HepG2 (cell line): ENCODE results near the gene ZSCAN21. TPM values are rescaled to one million over a fixed set of nuclear protein-coding genes. Genes with fewer than 3 reads are reported as not detected.

Experiments used
- ATAC-seq: fragments of 200-7000 bp; cut with Tn5 transposase; 3 replicates; pipeline ENCODE4 v1.9.1; 2020; ENCODE audit warnings: mild to moderate bottlenecking, moderate library complexity
- BruUV-seq: library from RNA; stranded (reverse); fragments of 400-500 nt; replicated peaks from 2 replicates; lab custom pipeline; 2021; lab: Mats Ljungman, UMichigan
- CTCF ChIA-PET: fragments of 300-600 bp; formaldehyde crosslinking; extraction: SDS; loops from one replicate; lab custom pipeline; 2021; ENCODE audit warnings: low total read pairs, inconsistent platforms, low intra/inter-chr PET ratio; lab: Yijun Ruan, JAX
- POLR2A ChIA-PET: fragments of 350-600 bp; sonication (Branson Sonifier 250); formaldehyde crosslinking; loops from one replicate; lab custom pipeline; 2020; ENCODE audit warnings: antibody characterized with exemption, inconsistent platforms; lab: Yijun Ruan, JAX
- DNase-seq: peaks from one replicate; pipeline ENCODE4 v3.0.0-alpha.2; 2015; ENCODE audit warnings: low spot score
- FAIRE-seq: peaks from 3 replicates; lab custom pipeline; 2011; peaks lifted over from hg19 to GRCh38; lab: Jason Lieb, UNC
- H2AFZ ChIP-seq: one replicate; pipeline ENCODE4 v1.6.1; 2011; ENCODE audit warnings: low read length, inconsistent platforms
- H3K27ac ChIP-seq: fragments of 300-600 bp; 3 replicates; pipeline ENCODE4 v1.8.0; 2011; ENCODE audit warnings: mixed run types, mild to moderate bottlenecking, mixed read lengths, low read length, inconsistent platforms; ENCODE audit not compliant: insufficient read depth; ENCODE audit errors: extremely low read length
- H3K27me3 ChIP-seq, 2 experiments: fragments of 200-600 bp in 1 of 2; 2 replicates in 1 of 2; 3 replicates in 1 of 2; pipeline versions ENCODE4 v1.6.0 to v1.8.0; 2011; ENCODE audit warnings: low read length in 2 of 2, mild to moderate bottlenecking in 2 of 2, moderate library complexity in 2 of 2, inconsistent platforms in 1 of 2; ENCODE audit not compliant: insufficient read depth in 2 of 2, control insufficient read depth in 1 of 2
- H3K36me3 ChIP-seq, 2 experiments: fragments of 200-600 bp in 1 of 2; replicated peaks in 1 of 2; 2 replicates in 1 of 2; 3 replicates in 1 of 2; pipeline versions ENCODE4 v1.5.1 to v1.8.0; 2011; ENCODE audit warnings: low read length in 2 of 2, inconsistent platforms in 1 of 2; ENCODE audit not compliant: insufficient read depth in 2 of 2, control insufficient read depth in 1 of 2
- H3K4me1 ChIP-seq: 2 replicates; pipeline ENCODE4 v1.5.1; 2012; ENCODE audit warnings: low read length, inconsistent platforms; ENCODE audit not compliant: insufficient read depth
- H3K4me2 ChIP-seq: 2 replicates; pipeline ENCODE4 v1.6.0; 2011; ENCODE audit warnings: low read depth, low read length, inconsistent platforms
- H3K4me3 ChIP-seq, 3 experiments: fragments of 200-600 bp in 1 of 3; sonication (generic), shearing (Covaris generic) in 1 of 3; replicated peaks in 1 of 3; 2 replicates each; pipeline ENCODE4 v1.5.1; 2011 to 2016; ENCODE audit warnings: low read length in 3 of 3, inconsistent platforms in 2 of 3, low read depth in 2 of 3, mild to moderate bottlenecking in 2 of 3, control low read depth in 1 of 3, mixed read lengths in 1 of 3; ENCODE audit not compliant: insufficient read depth in 1 of 3
- H3K79me2 ChIP-seq: one replicate; pipeline ENCODE4 v1.6.1; 2011; ENCODE audit warnings: low read length, inconsistent platforms; ENCODE audit not compliant: insufficient read depth
- H3K9ac ChIP-seq: 2 replicates; pipeline ENCODE4 v1.6.0; 2011; ENCODE audit warnings: mild to moderate bottlenecking, low read depth, low read length, inconsistent platforms; ENCODE audit not compliant: insufficient read depth
- H3K9me3 ChIP-seq: 2 replicates; pipeline ENCODE4 v1.5.1; 2012; ENCODE audit warnings: mild to moderate bottlenecking, low read length
- H4K20me1 ChIP-seq: 2 replicates; pipeline ENCODE4 v1.6.0; 2011; ENCODE audit warnings: inconsistent platforms, mild to moderate bottlenecking, low read length, moderate library complexity; ENCODE audit not compliant: insufficient read depth
- CREB1 ChIP-seq, 2 experiments: fragments of 450-650 bp in 1 of 2; IDR thresholded peaks; 2 replicates each; pipeline ENCODE4 v1.6.1; 2016 to 2017; ENCODE audit warnings: control low read depth in 1 of 2, mild to moderate bottlenecking in 1 of 2, missing compliant biosample characterization in 1 of 2, missing genetic modification characterization in 1 of 2
- DR1 ChIP-seq: sonication (generic); formaldehyde crosslinking; IDR thresholded peaks from 2 replicates; pipeline ENCODE4 v1.8.0; 2021; ENCODE audit warnings: mild to moderate bottlenecking, missing genetic modification reagents, inconsistent platforms
- HMG20A ChIP-seq: IDR thresholded peaks from 2 replicates; pipeline ENCODE4 v1.6.1; 2016; ENCODE audit warnings: borderline replicate concordance
- HOXA3 ChIP-seq: sonication (generic); formaldehyde crosslinking; IDR thresholded peaks from 2 replicates; pipeline ENCODE4 v1.5.0; 2020; ENCODE audit warnings: missing genetic modification reagents
- JUND ChIP-seq: sonication (generic); formaldehyde crosslinking; IDR thresholded peaks from 2 replicates; pipeline ENCODE4 v1.8.0; 2022; ENCODE audit warnings: mild to moderate bottlenecking, missing genetic modification reagents
- MED13 ChIP-seq: sonication (generic); formaldehyde crosslinking; IDR thresholded peaks from 2 replicates; pipeline ENCODE4 v1.5.0; 2020; ENCODE audit warnings: missing genetic modification reagents
- MYC ChIP-seq: sonication (generic); formaldehyde crosslinking; IDR thresholded peaks from 2 replicates; pipeline ENCODE4 v1.9.0; 2021; ENCODE audit warnings: missing genetic modification reagents, borderline replicate concordance
- NFRKB ChIP-seq: fragments of 450-650 bp; IDR thresholded peaks from 2 replicates; pipeline ENCODE4 v1.6.1; 2017
- RARA ChIP-seq: IDR thresholded peaks from 2 replicates; pipeline ENCODE4 v1.6.1; 2016; ENCODE audit warnings: missing genetic modification reagents, missing compliant biosample characterization
- RXRB ChIP-seq: IDR thresholded peaks from 2 replicates; pipeline ENCODE4 v1.6.1; 2016; ENCODE audit warnings: borderline replicate concordance, missing genetic modification reagents, missing compliant biosample characterization
- SKI ChIP-seq: fragments of 450-650 bp; IDR thresholded peaks from one replicate; pipeline ENCODE4 v1.6.1; 2018; ENCODE audit warnings: mild to moderate bottlenecking; ENCODE audit not compliant: partially characterized antibody
- SP4 ChIP-seq: sonication (generic); formaldehyde crosslinking; IDR thresholded peaks from 2 replicates; pipeline ENCODE4 v1.8.1; 2023; ENCODE audit warnings: mild to moderate bottlenecking, missing genetic modification reagents
- SSRP1 ChIP-seq: IDR thresholded peaks from 2 replicates; pipeline ENCODE4 v1.6.1; 2016; ENCODE audit warnings: control low read depth
- TEAD2 ChIP-seq: sonication (generic); formaldehyde crosslinking; IDR thresholded peaks from 2 replicates; pipeline ENCODE4 v1.9.0; 2021; ENCODE audit warnings: missing genetic modification reagents
- ZNF205 ChIP-seq: IDR thresholded peaks from 2 replicates; pipeline ENCODE4 v1.6.1; 2018; ENCODE audit warnings: missing biosample characterization, missing genetic modification reagents
- ZNF563 ChIP-seq: sonication (generic); formaldehyde crosslinking; IDR thresholded peaks from 2 replicates; pipeline ENCODE4 v1.8.0; 2022; ENCODE audit warnings: mild to moderate bottlenecking, moderate library complexity, missing genetic modification reagents
- ZNF564 ChIP-seq: sonication (generic); formaldehyde crosslinking; IDR thresholded peaks from 2 replicates; pipeline ENCODE4 v1.8.1; 2023; ENCODE audit warnings: mild to moderate bottlenecking, missing genetic modification reagents
- ZNF780A ChIP-seq: sonication (generic); formaldehyde crosslinking; IDR thresholded peaks from 2 replicates; pipeline ENCODE4 v1.8.0; 2022; ENCODE audit warnings: mild to moderate bottlenecking, missing genetic modification reagents, moderate library complexity
- ZNF788 ChIP-seq: sonication (generic); formaldehyde crosslinking; IDR thresholded peaks from 2 replicates; pipeline ENCODE4 v1.5.0; 2020; ENCODE audit warnings: mild to moderate bottlenecking, missing genetic modification reagents, borderline replicate concordance
- ZSCAN30 ChIP-seq: sonication (generic); formaldehyde crosslinking; IDR thresholded peaks from 2 replicates; pipeline ENCODE4 v1.5.0; 2020; ENCODE audit warnings: mild to moderate bottlenecking, missing genetic modification reagents
- WGBS: methylation state at CpG from one replicate; pipeline ENCODE4 v1.1.6; 2017; ENCODE audit warnings: low lambda C conversion rate; 5-methylcytosine and 5-hydroxymethylcytosine counted together
- in situ Hi-C: cut with HindIII; loops from 2 replicates; pipeline ENCODE4 v1.10.0; 2017; ENCODE audit warnings: low pct_unique_long_range_greater_than_20kb; ENCODE audit not compliant: extremely low pct_ligation_motif_present
- intact Hi-C: fragments of 100-400 bp; cut with micrococcal nuclease; formaldehyde crosslinking; loops from one replicate; pipeline ENCODE4 v1.10.0; 2022; ENCODE audit not compliant: unreplicated experiment
- polyA plus RNA-seq, 8 experiments: library from polyadenylated mRNA; depleted of rRNA in 3 of 8; stranded (reverse) in 7 of 8; unstranded in 1 of 8; fragments of >200 nt; fragmentation: Illumina TruSeq in 4 of 8; extraction: Trizol in 4 of 8; gene quantifications; 2 replicates each; pipeline versions ENCODE4 v1.2.1 to v1.2.3, GENCODE V29; 2011 to 2016; ENCODE audit warnings: low read depth in 4 of 8, missing spikeins in 1 of 8, mixed read lengths in 1 of 8; ENCODE audit not compliant: insufficient read depth in 1 of 8
- total RNA-seq, 5 experiments: library from RNA; depleted of rRNA; stranded (reverse); fragments of >200 nt; fragmentation: Illumina TruSeq; extraction: Trizol; gene quantifications; 2 replicates each; pipeline ENCODE4 v1.2.3, GENCODE V29; 2016; ENCODE audit warnings: low read depth in 1 of 5
- TF ChIP-seq, protein P1 (sequence below): sonication (generic); formaldehyde crosslinking; IDR thresholded peaks from 2 replicates; pipeline ENCODE4 v1.5.1; 2020; ENCODE audit warnings: mild to moderate bottlenecking, moderate library complexity, missing genetic modification reagents
- TF ChIP-seq, protein P2 (sequence below): IDR thresholded peaks from 2 replicates; pipeline ENCODE4 v1.4.0; 2020; ENCODE audit warnings: mild to moderate bottlenecking, missing genetic modification reagents

The ZSCAN21 gene
- total and polyA plus RNA-seq, 2 of the 13 experiments (the other 11 are each of a cell fraction or from before 2014, with no cell fraction given): 7.0 to 10.0 TPM

DNA sequence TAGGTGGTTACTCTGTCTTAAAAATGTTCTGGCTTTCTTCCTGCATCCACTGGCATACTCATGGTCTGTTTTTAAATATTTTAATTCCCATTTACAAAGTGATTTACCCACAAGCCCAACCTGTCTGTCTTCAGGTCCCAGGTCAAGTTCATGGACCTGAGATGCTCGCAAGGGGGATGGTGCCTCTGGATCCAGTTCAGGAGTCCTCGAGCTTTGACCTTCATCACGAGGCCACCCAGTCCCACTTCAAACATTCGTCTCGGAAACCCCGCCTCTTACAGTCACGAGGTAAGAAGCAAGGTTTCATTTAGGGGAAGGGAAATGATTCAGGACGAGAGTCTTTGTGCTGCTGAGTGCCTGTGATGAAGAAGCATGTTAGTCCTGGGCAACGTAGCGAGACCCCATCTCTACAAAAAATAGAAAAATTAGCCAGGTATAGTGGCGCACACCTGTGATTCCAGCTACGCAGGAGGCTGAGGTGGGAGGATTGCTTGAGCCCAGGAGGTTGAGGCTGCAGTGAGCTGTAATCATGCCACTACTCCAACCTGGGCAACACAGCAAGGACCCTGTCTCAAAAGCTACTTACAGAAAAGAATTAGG, 25.5 kb upstream of the ZSCAN21 start:
- peak; percentile 69 for DNase-seq
- peaks cover 16% of the 10 kb centered on the region; the same call in 1 of the 2 replicates for H4K20me1 ChIP-seq
- H3K27me3 ChIP-seq: no peaks in the 10 kb centered on the region
- H3K27ac ChIP-seq: peak overlapping the region; percentile 49
- ChIA-PET CTCF (no interaction called here), POLR2A (interaction anchor here (0.6 to 1.6 kb wide), 14 partner anchors 9 to 30 kb away, joined by 3 to 24 read pairs (median 5); partner anchors contain the start of genes ZKSCAN1 and ZSCAN21)
- no peak overlapping the region for H2AFZ ChIP-seq
- intact Hi-C loops (no loop called here), in situ Hi-C loops (no loop called here)
- peak; percentile 23 for FAIRE-seq
- BruUV-seq: no TSS peak
- no peak overlapping the region; the same call in 1 of the 2 replicates for H3K4me2 ChIP-seq
- peaks cover 44% of the 10 kb centered on the region for H3K79me2 ChIP-seq
- H3K4me1 ChIP-seq: peaks cover 72% of the 10 kb centered on the region
- H3K4me3 ChIP-seq: no peak overlapping the region
- WGBS: 45% methylated on average over 12 of the region's 12 CpGs
- no peaks in the 10 kb centered on the region for H3K9me3 ChIP-seq
- H3K9ac ChIP-seq: no peak overlapping the region
- ATAC-seq: peak; percentile 58
- peaks cover 20 to 61% of the 10 kb centered on the region in 2 experiments for H3K36me3 ChIP-seq
- TF ChIP-seq DR1 (CRISPR knock-in tag) (no peak), ZNF563 (CRISPR knock-in tag) (no peak), RXRB (CRISPR knock-in tag) (peak; percentile 90), SKI (peak; percentile 97), MED13 (CRISPR knock-in tag) (no peak), HOXA3 (CRISPR knock-in tag) (peak; percentile 41; the same call in 1 of the 2 replicates), ZNF205 (CRISPR knock-in tag) (peak; percentile 99), SSRP1 (CRISPR knock-in tag) (no peak), ZSCAN30 (CRISPR knock-in tag) (no peak), ZNF788 (CRISPR knock-in tag) (no peak), ZNF780A (CRISPR knock-in tag) (no peak), TEAD2 (CRISPR knock-in tag) (no peak), NFRKB (no peak), ZNF564 (CRISPR knock-in tag) (no peak), RARA (CRISPR knock-in tag) (peak; percentile 96), SP4 (CRISPR knock-in tag) (no peak), MYC (CRISPR knock-in tag) (no peak), HMG20A (CRISPR knock-in tag) (peak; percentile 57), JUND (CRISPR knock-in tag) (no peak), CREB1 (IDR thresholded peaks at IDR 0.05) (no peak), CREB1 (CRISPR knock-in tag; IDR thresholded peaks at IDR 0.05) (0 out of 2 replicates have a peak, but pooled peaks have one; percentile 19)
- TF ChIP-seq, protein P1, sequence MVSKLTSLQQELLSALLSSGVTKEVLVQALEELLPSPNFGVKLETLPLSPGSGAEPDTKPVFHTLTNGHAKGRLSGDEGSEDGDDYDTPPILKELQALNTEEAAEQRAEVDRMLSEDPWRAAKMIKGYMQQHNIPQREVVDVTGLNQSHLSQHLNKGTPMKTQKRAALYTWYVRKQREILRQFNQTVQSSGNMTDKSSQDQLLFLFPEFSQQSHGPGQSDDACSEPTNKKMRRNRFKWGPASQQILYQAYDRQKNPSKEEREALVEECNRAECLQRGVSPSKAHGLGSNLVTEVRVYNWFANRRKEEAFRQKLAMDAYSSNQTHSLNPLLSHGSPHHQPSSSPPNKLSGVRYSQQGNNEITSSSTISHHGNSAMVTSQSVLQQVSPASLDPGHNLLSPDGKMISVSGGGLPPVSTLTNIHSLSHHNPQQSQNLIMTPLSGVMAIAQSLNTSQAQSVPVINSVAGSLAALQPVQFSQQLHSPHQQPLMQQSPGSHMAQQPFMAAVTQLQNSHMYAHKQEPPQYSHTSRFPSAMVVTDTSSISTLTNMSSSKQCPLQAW (CRISPR knock-in tag): peak; percentile 64; the same call in 1 of the 2 replicates
- TF ChIP-seq, protein P2, sequence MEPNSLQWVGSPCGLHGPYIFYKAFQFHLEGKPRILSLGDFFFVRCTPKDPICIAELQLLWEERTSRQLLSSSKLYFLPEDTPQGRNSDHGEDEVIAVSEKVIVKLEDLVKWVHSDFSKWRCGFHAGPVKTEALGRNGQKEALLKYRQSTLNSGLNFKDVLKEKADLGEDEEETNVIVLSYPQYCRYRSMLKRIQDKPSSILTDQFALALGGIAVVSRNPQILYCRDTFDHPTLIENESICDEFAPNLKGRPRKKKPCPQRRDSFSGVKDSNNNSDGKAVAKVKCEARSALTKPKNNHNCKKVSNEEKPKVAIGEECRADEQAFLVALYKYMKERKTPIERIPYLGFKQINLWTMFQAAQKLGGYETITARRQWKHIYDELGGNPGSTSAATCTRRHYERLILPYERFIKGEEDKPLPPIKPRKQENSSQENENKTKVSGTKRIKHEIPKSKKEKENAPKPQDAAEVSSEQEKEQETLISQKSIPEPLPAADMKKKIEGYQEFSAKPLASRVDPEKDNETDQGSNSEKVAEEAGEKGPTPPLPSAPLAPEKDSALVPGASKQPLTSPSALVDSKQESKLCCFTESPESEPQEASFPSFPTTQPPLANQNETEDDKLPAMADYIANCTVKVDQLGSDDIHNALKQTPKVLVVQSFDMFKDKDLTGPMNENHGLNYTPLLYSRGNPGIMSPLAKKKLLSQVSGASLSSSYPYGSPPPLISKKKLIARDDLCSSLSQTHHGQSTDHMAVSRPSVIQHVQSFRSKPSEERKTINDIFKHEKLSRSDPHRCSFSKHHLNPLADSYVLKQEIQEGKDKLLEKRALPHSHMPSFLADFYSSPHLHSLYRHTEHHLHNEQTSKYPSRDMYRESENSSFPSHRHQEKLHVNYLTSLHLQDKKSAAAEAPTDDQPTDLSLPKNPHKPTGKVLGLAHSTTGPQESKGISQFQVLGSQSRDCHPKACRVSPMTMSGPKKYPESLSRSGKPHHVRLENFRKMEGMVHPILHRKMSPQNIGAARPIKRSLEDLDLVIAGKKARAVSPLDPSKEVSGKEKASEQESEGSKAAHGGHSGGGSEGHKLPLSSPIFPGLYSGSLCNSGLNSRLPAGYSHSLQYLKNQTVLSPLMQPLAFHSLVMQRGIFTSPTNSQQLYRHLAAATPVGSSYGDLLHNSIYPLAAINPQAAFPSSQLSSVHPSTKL: peak; percentile 83
